ENCODE results near the gene SLC2A9.

The SLC2A9 gene

DNA sequence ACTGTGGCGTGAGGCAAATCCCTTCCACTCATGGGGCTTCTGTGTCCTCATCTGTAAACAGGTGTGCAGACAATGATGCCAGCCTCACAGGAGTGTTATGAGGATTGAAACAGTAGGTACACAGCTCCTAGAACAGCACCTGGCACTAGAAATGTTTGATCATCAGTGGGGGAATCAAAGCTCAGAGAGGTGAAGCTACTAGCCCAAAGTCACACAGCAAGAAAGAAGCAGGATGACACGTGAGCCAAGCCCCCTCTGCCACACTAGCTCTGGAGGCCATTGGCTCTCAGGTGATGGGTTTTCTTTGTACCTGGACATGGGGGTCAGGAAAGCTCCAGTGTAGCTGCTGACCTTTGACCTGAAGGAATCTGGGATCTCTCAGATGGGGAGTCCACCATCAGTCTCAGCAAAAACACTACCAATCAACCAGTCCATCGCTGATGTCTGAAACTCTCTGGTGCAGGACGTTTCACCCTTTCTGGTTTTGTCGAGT, 13.4 kb upstream of the SLC2A9 start:
- no peaks in the 10 kb centered on the region for H3K9me3 Mint-ChIP-seq

DNA sequence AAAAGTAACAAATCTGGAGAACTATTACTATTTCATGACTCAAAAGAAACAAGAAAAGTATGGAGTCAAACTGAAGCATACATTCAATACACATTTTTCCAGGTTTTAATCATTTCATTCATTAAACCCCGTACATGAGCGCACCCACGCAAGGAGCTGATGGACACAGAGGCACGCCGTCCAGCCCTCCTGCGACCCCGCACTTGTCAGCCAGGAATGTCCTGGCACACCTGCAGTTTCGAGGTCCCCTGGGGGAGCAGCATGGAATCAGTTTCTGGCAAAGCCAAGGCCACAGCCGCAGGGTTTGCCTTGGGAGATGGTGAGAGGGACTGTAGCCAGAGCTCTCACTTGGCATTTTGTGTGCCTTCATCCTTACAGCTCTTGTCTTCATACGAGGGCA, 12.8 kb upstream of the SLC2A9 start:
- Mint-ChIP-seq H3K27ac (ENCODE audit: low read depth) (no peak overlapping the region), H3K9me3 (no peaks in the 10 kb centered on the region), H3K4me3 (no peak overlapping the region), H3K4me1 (peaks cover 7% of the 10 kb centered on the region), H3K36me3 (ENCODE audit: insufficient read depth) (no peaks in the 10 kb centered on the region), H3K27me3 (peaks cover 14% of the 10 kb centered on the region)
- ATAC-seq (replicated peaks; ENCODE audit: extremely low read depth, poor library complexity, severe bottlenecking) (no peak), DNase-seq (ENCODE audit: low spot score in 2 of 2) (no peak)

More for the DNA sequence above, 13.4 kb upstream of the SLC2A9 start:
- peaks cover 7% of the 10 kb centered on the region for H3K4me1 Mint-ChIP-seq
- peaks cover 14% of the 10 kb centered on the region for H3K27me3 Mint-ChIP-seq
- no peak overlapping the region for H3K27ac Mint-ChIP-seq (ENCODE audit: low read depth)
- DNase-seq (ENCODE audit: low spot score in 2 of 2), result no peak
- ATAC-seq (replicated peaks; ENCODE audit: extremely low read depth, poor library complexity, severe bottlenecking), result no peak
- H3K36me3 Mint-ChIP-seq (ENCODE audit: insufficient read depth), result no peaks in the 10 kb centered on the region
- H3K4me3 Mint-ChIP-seq, result no peak overlapping the region

DNA sequence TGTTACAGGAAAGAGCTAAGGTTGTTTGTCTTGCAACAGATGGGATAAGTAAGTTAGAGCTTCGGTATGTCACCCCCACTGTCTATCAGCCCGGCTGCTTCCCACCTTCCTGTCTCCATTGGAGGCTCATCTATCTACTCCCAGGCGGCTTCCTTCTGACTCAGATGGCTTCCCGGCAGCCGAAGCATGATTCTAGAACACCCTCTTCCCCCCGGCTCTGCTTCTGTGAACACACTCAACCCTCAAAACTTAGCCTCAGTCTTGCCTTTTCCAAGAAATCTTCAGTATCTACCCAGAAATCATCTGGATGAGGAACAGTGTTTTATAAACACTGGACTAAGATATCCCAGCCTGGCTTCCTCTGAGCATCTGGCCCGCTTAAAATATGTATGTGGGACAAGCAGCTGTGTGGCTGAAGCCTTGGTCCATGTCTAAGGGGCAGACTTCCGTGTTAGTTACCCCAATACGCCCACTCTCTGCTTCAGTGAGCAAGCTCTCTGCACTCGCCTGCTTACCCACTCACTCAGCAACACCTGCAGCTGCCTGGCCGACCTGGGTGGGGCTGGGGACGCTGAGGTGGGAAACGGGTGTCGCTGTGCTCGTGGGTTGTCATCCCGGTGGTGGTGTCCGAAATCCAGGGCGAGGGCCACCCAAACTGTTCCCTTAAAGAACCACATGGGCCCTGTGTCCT, 12.0 kb upstream of the SLC2A9 start:
- ATAC-seq (replicated peaks; ENCODE audit: extremely low read depth, poor library complexity, severe bottlenecking) (no peak), DNase-seq (ENCODE audit: low spot score in 2 of 2) (no peak)
- Mint-ChIP-seq H3K27ac (ENCODE audit: low read depth) (no peak overlapping the region), H3K4me1 (peaks cover 7% of the 10 kb centered on the region), H3K36me3 (ENCODE audit: insufficient read depth) (no peaks in the 10 kb centered on the region), H3K4me3 (no peak overlapping the region), H3K27me3 (peaks cover 14% of the 10 kb centered on the region), H3K9me3 (no peaks in the 10 kb centered on the region)

DNA sequence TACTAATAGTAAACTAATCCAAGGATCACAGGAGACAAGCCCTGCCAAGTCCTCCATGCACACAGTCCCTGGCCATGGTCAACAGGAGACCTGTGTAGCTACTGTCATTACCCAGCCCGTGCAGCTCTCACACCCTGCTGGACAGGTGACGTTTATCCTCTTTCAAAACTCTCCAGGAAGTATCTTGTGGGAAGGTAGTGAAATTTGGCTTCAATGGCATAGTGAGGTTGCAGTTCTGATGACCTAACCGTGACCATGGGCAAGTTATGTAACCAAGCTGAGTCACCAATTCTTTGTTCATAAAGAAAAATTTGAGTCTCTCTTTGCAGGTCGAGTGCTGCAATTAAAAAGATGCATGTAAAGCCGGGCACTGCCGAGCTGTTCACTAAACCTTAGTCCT, 11.3 kb upstream of the SLC2A9 start:
- H3K27me3 Mint-ChIP-seq, result peaks cover 21% of the 10 kb centered on the region
- ATAC-seq (replicated peaks; ENCODE audit: extremely low read depth, poor library complexity, severe bottlenecking) (no peak), DNase-seq (ENCODE audit: low spot score in 2 of 2) (no peak)
- no peak overlapping the region for H3K4me3 Mint-ChIP-seq
- H3K4me1 Mint-ChIP-seq, result peaks cover 7% of the 10 kb centered on the region
- H3K27ac Mint-ChIP-seq (ENCODE audit: low read depth), result no peak overlapping the region
- no peaks in the 10 kb centered on the region for H3K36me3 Mint-ChIP-seq (ENCODE audit: insufficient read depth)
- no peaks in the 10 kb centered on the region for H3K9me3 Mint-ChIP-seq

DNA sequence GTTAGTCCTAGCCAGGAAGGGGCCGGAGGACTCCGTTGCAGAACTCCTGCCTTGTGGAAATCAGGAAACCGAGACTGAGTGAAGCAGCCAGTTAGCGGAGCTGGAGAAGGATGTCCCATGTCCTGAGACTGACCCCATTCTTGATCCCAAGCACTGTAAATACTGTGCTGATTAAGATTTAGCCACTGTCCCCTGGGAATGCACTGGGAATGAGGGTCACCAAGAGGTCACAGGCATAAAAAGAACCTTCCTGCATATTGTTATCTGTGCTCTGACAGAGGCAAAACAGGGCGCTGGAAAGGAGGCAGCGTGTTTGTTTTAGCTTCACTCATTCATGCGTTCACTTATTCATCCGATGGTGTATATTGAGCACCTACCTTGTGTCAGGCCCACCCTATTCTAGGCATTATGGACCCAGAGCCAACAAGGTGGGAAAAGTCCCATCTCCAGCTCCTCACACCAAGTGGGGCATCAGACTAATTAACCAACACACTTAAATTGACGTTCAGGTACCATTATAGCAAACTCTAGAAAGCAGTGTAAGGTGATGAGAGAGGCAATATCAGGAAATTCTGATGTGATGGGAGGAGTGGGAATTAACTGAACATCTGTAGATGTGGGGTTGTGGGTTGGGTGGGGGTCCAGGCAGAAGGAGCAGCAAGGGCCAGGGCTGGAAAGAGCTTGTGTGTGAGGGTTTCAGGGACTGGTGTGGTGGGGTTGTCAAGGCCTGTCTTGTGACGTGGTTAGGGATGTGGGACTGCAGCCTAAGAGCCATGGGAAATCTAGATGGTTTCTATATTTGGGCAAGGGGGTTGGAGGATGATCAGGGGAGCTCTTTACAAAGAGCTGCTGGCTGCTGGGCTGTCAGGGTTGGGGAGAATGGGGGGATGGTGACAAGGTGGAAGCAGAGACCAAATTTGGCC, 10.6 kb upstream of the SLC2A9 start:
- peaks cover 7% of the 10 kb centered on the region for H3K4me1 Mint-ChIP-seq
- no peak overlapping the region for H3K27ac Mint-ChIP-seq (ENCODE audit: low read depth)
- H3K9me3 Mint-ChIP-seq, result no peaks in the 10 kb centered on the region
- H3K4me3 Mint-ChIP-seq, result no peak overlapping the region
- ATAC-seq (replicated peaks; ENCODE audit: extremely low read depth, poor library complexity, severe bottlenecking) (no peak), DNase-seq (ENCODE audit: low spot score in 2 of 2) (no peak)
- no peaks in the 10 kb centered on the region for H3K36me3 Mint-ChIP-seq (ENCODE audit: insufficient read depth)
- peaks cover 28% of the 10 kb centered on the region for H3K27me3 Mint-ChIP-seq

DNA sequence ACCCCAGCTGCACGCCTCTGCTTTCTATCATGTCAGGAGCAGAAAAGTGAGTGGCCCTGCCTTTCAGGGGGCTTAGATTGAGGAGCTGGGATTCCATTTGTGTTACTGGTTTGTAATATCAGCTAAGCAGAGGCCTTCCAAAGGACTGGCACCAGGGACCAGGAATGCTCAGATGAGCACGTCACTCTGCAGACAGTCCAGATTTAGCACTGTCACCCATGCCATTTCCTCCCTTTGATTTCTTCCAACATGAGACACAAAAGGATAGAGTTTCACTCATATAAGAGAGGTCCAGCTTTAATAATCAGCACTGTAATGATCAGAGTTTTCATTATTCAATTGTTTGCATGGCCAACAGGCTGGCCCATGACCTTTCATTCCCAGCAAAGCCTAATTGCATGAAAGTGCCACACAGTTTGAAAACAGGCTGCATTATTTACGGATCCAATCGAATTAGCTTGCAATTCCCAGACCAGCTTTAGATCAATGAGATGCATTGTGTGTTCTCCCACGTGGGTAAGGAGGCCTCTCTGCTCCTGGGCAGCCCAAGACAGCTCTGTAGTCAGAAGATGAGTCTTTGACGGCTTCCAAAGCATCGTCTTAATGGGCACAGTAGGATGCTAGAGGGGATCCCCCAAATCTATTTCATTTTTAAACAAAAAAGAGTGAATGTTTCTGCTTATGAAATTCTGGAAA, 9.8 kb upstream of the SLC2A9 start:
- no peak overlapping the region for H3K27ac Mint-ChIP-seq (ENCODE audit: low read depth)
- no peaks in the 10 kb centered on the region for H3K36me3 Mint-ChIP-seq (ENCODE audit: insufficient read depth)
- no peak for ATAC-seq (replicated peaks; ENCODE audit: extremely low read depth, poor library complexity, severe bottlenecking)
- DNase-seq (ENCODE audit: low spot score in 2 of 2), result no peak
- peaks cover 7% of the 10 kb centered on the region for H3K4me1 Mint-ChIP-seq
- peaks cover 36% of the 10 kb centered on the region for H3K27me3 Mint-ChIP-seq
- H3K9me3 Mint-ChIP-seq, result no peaks in the 10 kb centered on the region
- H3K4me3 Mint-ChIP-seq, result no peak overlapping the region

DNA sequence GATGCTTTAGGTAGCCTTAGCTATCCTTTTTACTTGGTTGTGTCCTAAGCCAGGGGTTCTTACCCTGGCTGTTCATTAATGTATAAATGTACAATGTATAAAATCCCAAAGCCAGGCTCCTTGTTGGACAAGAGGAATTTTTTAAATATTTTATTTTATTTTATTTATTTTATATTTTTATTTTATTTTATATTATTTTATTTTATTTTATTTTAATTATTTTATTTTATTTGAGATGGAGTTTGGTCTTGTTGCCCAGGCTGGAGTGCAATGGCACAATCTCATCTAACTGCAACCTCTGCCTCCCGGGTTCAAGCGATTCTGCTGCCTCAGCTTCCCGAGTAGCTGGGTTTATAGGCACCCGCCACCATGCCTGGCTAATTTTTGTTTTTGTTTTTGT, 8.1 kb upstream of the SLC2A9 start:
- Mint-ChIP-seq H3K27ac (ENCODE audit: low read depth) (no peak overlapping the region), H3K36me3 (ENCODE audit: insufficient read depth) (no peaks in the 10 kb centered on the region), H3K4me1 (peaks cover 7% of the 10 kb centered on the region), H3K27me3 (peaks cover 45% of the 10 kb centered on the region), H3K9me3 (no peaks in the 10 kb centered on the region), H3K4me3 (no peak overlapping the region)
- ATAC-seq (replicated peaks; ENCODE audit: extremely low read depth, poor library complexity, severe bottlenecking) (no peak), DNase-seq (ENCODE audit: low spot score in 2 of 2) (no peak)

DNA sequence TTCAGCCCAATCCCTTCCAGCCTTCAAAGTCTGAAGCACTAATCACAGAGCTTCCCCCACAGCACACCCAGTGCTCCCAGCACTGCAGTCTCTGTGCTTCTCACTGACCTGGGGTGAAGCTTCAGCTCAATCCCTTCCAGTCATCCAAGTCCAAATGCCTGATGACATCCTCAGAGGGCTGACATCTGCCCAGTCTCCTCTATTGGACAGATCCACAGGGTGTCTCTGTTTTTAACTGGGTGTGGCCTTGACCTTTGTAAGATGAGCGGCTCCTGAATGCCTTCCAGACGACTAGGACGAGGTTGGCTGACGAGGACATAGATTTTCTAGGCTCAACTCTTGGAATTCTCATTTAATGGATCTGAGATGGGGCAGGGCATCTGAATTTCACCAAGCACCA, 7.6 kb upstream of the SLC2A9 start:
- no peak for DNase-seq (ENCODE audit: low spot score in 2 of 2)

DNA sequence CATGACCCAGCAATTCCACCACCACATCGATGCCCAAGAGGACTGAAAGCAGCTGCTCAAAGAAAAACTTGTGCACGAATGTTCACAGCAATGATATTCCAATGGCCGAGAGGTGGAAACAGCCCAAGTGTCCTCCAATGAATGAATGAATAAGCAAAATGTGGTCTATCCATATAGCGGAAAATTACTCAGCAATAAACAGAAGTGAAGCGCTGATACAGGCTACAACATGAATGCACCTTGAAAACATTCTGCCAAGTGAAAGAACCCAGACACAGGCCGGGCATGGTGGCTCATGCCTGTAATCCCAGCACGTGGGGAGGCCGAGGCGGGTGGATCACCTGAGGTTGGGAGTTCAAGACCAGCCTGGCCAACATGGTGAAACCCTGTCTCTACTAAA, 5.2 kb upstream of the SLC2A9 start:
- no peaks in the 10 kb centered on the region for H3K9me3 Mint-ChIP-seq
- ATAC-seq (replicated peaks; ENCODE audit: extremely low read depth, poor library complexity, severe bottlenecking) (no peak), DNase-seq (ENCODE audit: low spot score in 2 of 2) (no peak)
- peaks cover 2% of the 10 kb centered on the region for H3K36me3 Mint-ChIP-seq (ENCODE audit: insufficient read depth)
- no peak overlapping the region for H3K4me3 Mint-ChIP-seq
- H3K27ac Mint-ChIP-seq (ENCODE audit: low read depth), result no peak overlapping the region
- no peaks in the 10 kb centered on the region for H3K4me1 Mint-ChIP-seq
- H3K27me3 Mint-ChIP-seq, result peaks cover 39% of the 10 kb centered on the region

More for the DNA sequence above, 7.6 kb upstream of the SLC2A9 start:
- Mint-ChIP-seq H3K36me3 (ENCODE audit: insufficient read depth) (no peaks in the 10 kb centered on the region), H3K27me3 (peaks cover 45% of the 10 kb centered on the region), H3K4me1 (peaks cover 7% of the 10 kb centered on the region), H3K27ac (ENCODE audit: low read depth) (no peak overlapping the region), H3K4me3 (no peak overlapping the region), H3K9me3 (no peaks in the 10 kb centered on the region)
- no peak for ATAC-seq (replicated peaks; ENCODE audit: extremely low read depth, poor library complexity, severe bottlenecking)

DNA sequence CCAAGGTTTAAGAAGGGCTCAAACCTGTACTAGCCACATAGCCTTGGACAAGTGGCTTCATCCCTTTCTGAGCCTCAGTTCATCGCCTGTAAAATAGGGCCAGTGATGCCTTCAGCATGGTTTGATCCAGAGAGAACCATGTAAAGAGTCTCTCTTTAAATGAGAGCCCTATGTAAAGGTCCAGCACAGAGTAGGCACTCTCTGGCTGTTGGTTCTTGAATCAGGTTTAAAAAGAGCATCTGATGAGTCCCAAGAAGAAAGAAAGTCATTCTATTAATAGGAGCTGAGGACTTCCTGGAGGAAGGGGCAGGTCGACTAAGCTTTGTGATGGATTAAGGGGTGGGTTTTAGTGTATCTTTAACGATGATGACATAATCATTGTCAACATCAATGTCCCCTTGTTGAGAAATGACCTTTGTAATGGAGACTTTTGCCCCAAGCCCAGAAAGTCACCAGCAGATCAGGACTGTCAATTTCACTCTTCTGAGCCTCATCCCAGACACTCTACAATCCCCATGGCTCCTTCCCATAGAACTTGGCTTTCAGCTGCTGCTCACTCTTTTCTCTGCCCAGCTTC, 4.0 kb upstream of the SLC2A9 start:
- Mint-ChIP-seq H3K27ac (ENCODE audit: low read depth) (no peak overlapping the region), H3K4me3 (no peak overlapping the region), H3K9me3 (no peaks in the 10 kb centered on the region), H3K27me3 (peaks cover 39% of the 10 kb centered on the region), H3K36me3 (ENCODE audit: insufficient read depth) (peaks cover 2% of the 10 kb centered on the region), H3K4me1 (no peaks in the 10 kb centered on the region)
- DNase-seq (ENCODE audit: low spot score in 2 of 2), result no peak
- ATAC-seq (replicated peaks; ENCODE audit: extremely low read depth, poor library complexity, severe bottlenecking), result no peak

DNA sequence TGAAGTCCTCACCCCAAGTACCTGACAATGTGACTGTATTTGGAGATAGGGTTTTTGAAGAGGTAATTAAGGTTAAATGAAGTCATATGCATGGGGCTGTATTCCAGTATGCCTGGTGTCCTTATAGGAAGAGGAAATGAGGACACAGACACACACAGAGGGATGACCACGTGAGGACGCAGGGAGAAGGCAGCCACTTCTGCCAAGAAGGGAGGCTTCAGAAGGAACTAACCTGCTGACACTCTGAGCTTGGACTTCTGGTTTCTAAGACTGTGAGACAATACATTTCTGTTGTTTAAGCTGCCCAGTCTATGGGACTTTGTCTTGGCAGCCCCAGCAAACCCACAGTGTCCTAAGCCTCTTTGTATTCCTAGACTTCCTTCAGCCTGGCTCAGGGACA, 3.0 kb upstream of the SLC2A9 start:
- no peak for DNase-seq (ENCODE audit: low spot score in 2 of 2)
- ATAC-seq (replicated peaks; ENCODE audit: extremely low read depth, poor library complexity, severe bottlenecking), result no peak
- H3K9me3 Mint-ChIP-seq, result no peaks in the 10 kb centered on the region
- H3K36me3 Mint-ChIP-seq (ENCODE audit: insufficient read depth), result peaks cover 2% of the 10 kb centered on the region
- H3K27me3 Mint-ChIP-seq, result peaks cover 39% of the 10 kb centered on the region
- peaks cover 5% of the 10 kb centered on the region for H3K4me1 Mint-ChIP-seq
- peak overlapping the region; percentile 35 for H3K27ac Mint-ChIP-seq (ENCODE audit: low read depth)
- no peak overlapping the region for H3K4me3 Mint-ChIP-seq

DNA sequence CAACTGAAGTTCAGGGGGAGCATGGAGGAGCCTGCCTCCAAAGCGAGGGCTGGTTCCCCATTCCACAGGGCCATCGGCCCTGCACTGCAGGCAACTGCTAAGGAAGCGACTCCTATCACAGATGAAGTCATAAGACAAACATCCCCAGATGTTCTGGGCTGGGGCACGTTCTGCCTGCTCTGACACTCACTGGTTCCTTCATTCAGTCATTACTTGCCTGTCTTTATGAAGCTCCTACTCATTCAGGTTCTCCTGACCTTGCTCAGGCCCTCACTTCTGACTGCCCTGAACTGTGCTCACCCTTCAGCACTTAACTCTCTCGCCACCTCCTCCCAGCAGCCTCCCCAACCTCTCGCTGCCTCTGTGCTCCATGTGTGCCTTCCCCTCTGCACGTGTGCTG, 2.5 kb upstream of the SLC2A9 start:
- Mint-ChIP-seq H3K4me1 (peaks cover 10% of the 10 kb centered on the region), H3K9me3 (no peaks in the 10 kb centered on the region), H3K27me3 (peaks cover 39% of the 10 kb centered on the region), H3K36me3 (ENCODE audit: insufficient read depth) (peaks cover 5% of the 10 kb centered on the region), H3K4me3 (no peak overlapping the region), H3K27ac (ENCODE audit: low read depth) (peak overlapping the region; percentile 35)
- ATAC-seq (replicated peaks; ENCODE audit: extremely low read depth, poor library complexity, severe bottlenecking) (no peak), DNase-seq (ENCODE audit: low spot score in 2 of 2) (no peak)
